Measurements from ENCODE around the gene TTLL13. TPM values are rescaled to one million over a fixed set of nuclear protein-coding genes. Genes with fewer than 3 reads are reported as not detected.
"Not testable (repeated sequence)": the region's sequence is repeated elsewhere in the genome, so short reads cannot be mapped to it uniquely, and the experiment has no call there.

Gene TTLL13
- total RNA-seq, 1 experiment from 2014 or later, result 0.14 TPM

GRCh38 chr15:90297021-90297420 is 47.7 kb downstream of the TTLL13 start:
- no peak overlapping the region for H3K4me3 ChIP-seq (ENCODE audit: insufficient read depth, low read depth, low read length)

GRCh38 chr15:90300541-90300940 is 51.2 kb downstream of the TTLL13 start:
- H3K36me3 ChIP-seq (replicated peaks; ENCODE audit: control insufficient read depth, insufficient read depth, low read length), result no peaks in the 10 kb centered on the region
- DNase-seq, result no peak
- H3K27me3 ChIP-seq (ENCODE audit: control insufficient read depth, insufficient read depth, low read length), result no peaks in the 10 kb centered on the region
- H3K4me3 ChIP-seq (ENCODE audit: insufficient read depth, low read depth, low read length), result no peak overlapping the region

More at GRCh38 chr15:90297021-90297420, 47.7 kb downstream of the TTLL13 start:
- Histone ChIP-seq H3K27me3 (ENCODE audit: control insufficient read depth, insufficient read depth, low read length) (no peaks in the 10 kb centered on the region), H3K36me3 (replicated peaks; ENCODE audit: control insufficient read depth, insufficient read depth, low read length) (no peaks in the 10 kb centered on the region)
- DNase-seq, result no peak

- no peaks in the 10 kb centered on the region for H3K36me3 ChIP-seq (replicated peaks; ENCODE audit: control insufficient read depth, insufficient read depth, low read length)
Observed at GRCh38 chr15:90300988-90301706, 51.8 kb downstream of the TTLL13 start.

GRCh38 chr15:90301707-90302300 is 52.4 kb downstream of the TTLL13 start:
- Histone ChIP-seq H3K27me3 (ENCODE audit: control insufficient read depth, insufficient read depth, low read length) (no peaks in the 10 kb centered on the region), H3K4me3 (ENCODE audit: insufficient read depth, low read depth, low read length) (no peak overlapping the region), H3K36me3 (replicated peaks; ENCODE audit: control insufficient read depth, insufficient read depth, low read length) (no peaks in the 10 kb centered on the region)
- no peak for DNase-seq

More at GRCh38 chr15:90300988-90301706, 51.8 kb downstream of the TTLL13 start:
- H3K4me3 ChIP-seq (ENCODE audit: insufficient read depth, low read depth, low read length), result no peak overlapping the region
- H3K27me3 ChIP-seq (ENCODE audit: control insufficient read depth, insufficient read depth, low read length), result no peaks in the 10 kb centered on the region
- DNase-seq, result peak; percentile 77

GRCh38 chr15:90305355-90305754 is 56.0 kb downstream of the TTLL13 start:
- H3K4me3 ChIP-seq (ENCODE audit: insufficient read depth, low read depth, low read length); H3K27me3 ChIP-seq (ENCODE audit: control insufficient read depth, insufficient read depth, low read length); DNase-seq; H3K36me3 ChIP-seq (replicated peaks; ENCODE audit: control insufficient read depth, insufficient read depth, low read length): not testable (repeated sequence)

GRCh38 chr15:90305932-90306331 is 56.6 kb downstream of the TTLL13 start:
- no peaks in the 10 kb centered on the region for H3K27me3 ChIP-seq (ENCODE audit: control insufficient read depth, insufficient read depth, low read length)
- no peaks in the 10 kb centered on the region for H3K36me3 ChIP-seq (replicated peaks; ENCODE audit: control insufficient read depth, insufficient read depth, low read length)
- H3K4me3 ChIP-seq (ENCODE audit: insufficient read depth, low read depth, low read length), result no peak overlapping the region
- no peak for DNase-seq

- DNase-seq, result no peak
- H3K4me3 ChIP-seq (ENCODE audit: insufficient read depth, low read depth, low read length), result no peak overlapping the region
- H3K36me3 ChIP-seq (replicated peaks; ENCODE audit: control insufficient read depth, insufficient read depth, low read length), result no peaks in the 10 kb centered on the region
- H3K27me3 ChIP-seq (ENCODE audit: control insufficient read depth, insufficient read depth, low read length), result no peaks in the 10 kb centered on the region
Observed at GRCh38 chr15:90306560-90306959, 57.2 kb downstream of the TTLL13 start.

GRCh38 chr15:90307661-90308060 is 58.3 kb downstream of the TTLL13 start:
- DNase-seq, result no peak
- H3K36me3 ChIP-seq (replicated peaks; ENCODE audit: control insufficient read depth, insufficient read depth, low read length), result no peaks in the 10 kb centered on the region
- no peak overlapping the region for H3K4me3 ChIP-seq (ENCODE audit: insufficient read depth, low read depth, low read length)
- H3K27me3 ChIP-seq (ENCODE audit: control insufficient read depth, insufficient read depth, low read length), result no peaks in the 10 kb centered on the region

- DNase-seq, result no peak
- Histone ChIP-seq H3K4me3 (ENCODE audit: insufficient read depth, low read depth, low read length) (no peak overlapping the region), H3K36me3 (replicated peaks; ENCODE audit: control insufficient read depth, insufficient read depth, low read length) (no peaks in the 10 kb centered on the region), H3K27me3 (ENCODE audit: control insufficient read depth, insufficient read depth, low read length) (no peaks in the 10 kb centered on the region)
Observed at GRCh38 chr15:90309020-90309419, 59.7 kb downstream of the TTLL13 start.

Other genes with a start within 250 kb of the TTLL13 start
- 24.3 and 28.5 TPM in 2 replicates for gene ZNF710, start 248.2 kb upstream of the TTLL13 start, total RNA-seq (2014; rRNA removed; shearing (Covaris generic))
- gene IDH2, start 147.1 kb upstream of the TTLL13 start, total RNA-seq (2014; rRNA removed; shearing (Covaris generic)), result 67.6 and 74.4 TPM in 2 replicates
- 53.0 and 61.0 TPM in 2 replicates for gene SEMA4B, start 48.2 kb upstream of the TTLL13 start, total RNA-seq (2014; rRNA removed; shearing (Covaris generic))
- 16.3 and 21.2 TPM in 2 replicates for gene CIB1, start 15.6 kb upstream of the TTLL13 start, total RNA-seq (2014; rRNA removed; shearing (Covaris generic))
- 5.2 and 5.8 TPM in 2 replicates for gene GDPGP1, start 15.3 kb upstream of the TTLL13 start, total RNA-seq (2014; rRNA removed; shearing (Covaris generic))
- gene NGRN, start 16.1 kb downstream of the TTLL13 start, total RNA-seq (2014; rRNA removed; shearing (Covaris generic)), result 66.6 and 72.9 TPM in 2 replicates
- 0.55 and 0.73 TPM in 2 replicates for gene ZNF774, start 102.7 kb downstream of the TTLL13 start, total RNA-seq (2014; rRNA removed; shearing (Covaris generic))
- 74.7 and 87.6 TPM in 2 replicates for gene IQGAP1, start 138.7 kb downstream of the TTLL13 start, total RNA-seq (2014; rRNA removed; shearing (Covaris generic))